Subcutaneous abdominal adipose tissue (tissue), 5 donors: ENCODE data around the gene CD69.
A peak's percentile ranks its signal among the peaks of the same experiment; 100 is the strongest.

Experiments used
- H3K27ac ChIP-seq: one replicate; pipeline ENCODE4 v1.7.0; 2013; ENCODE audit warnings: low read depth, mild to moderate bottlenecking, inconsistent platforms, low read length, moderate library complexity
- H3K27me3 ChIP-seq, 5 donors: one replicate each; pipeline ENCODE4 v1.7.0; 2013; ENCODE audit warnings: low read length in 5 of 5, inconsistent platforms in 1 of 5; ENCODE audit not compliant: control insufficient read depth in 5 of 5, insufficient read depth in 4 of 5
- H3K36me3 ChIP-seq, 5 donors: one replicate each; pipeline ENCODE4 v1.7.0; 2013; ENCODE audit warnings: low read length in 5 of 5; ENCODE audit not compliant: control insufficient read depth in 5 of 5, insufficient read depth in 5 of 5
- H3K4me1 ChIP-seq, 5 donors: one replicate each; pipeline ENCODE4 v1.7.0; 2013; ENCODE audit warnings: low read length in 5 of 5, mild to moderate bottlenecking in 3 of 5, moderate library complexity in 1 of 5; ENCODE audit not compliant: control insufficient read depth in 5 of 5, insufficient read depth in 5 of 5
- H3K4me3 ChIP-seq, 5 donors: one replicate each; pipeline ENCODE4 v1.7.0; 2013; ENCODE audit warnings: low read length in 5 of 5, low read depth in 1 of 5
- H3K9ac ChIP-seq, 5 donors: one replicate each; pipeline ENCODE4 v1.7.0; 2013; ENCODE audit warnings: low read length in 5 of 5, mild to moderate bottlenecking in 4 of 5, moderate library complexity in 3 of 5
- H3K9me3 ChIP-seq, 5 donors: one replicate each; pipeline ENCODE4 v1.7.0; 2013; ENCODE audit warnings: low read length in 5 of 5; ENCODE audit not compliant: control insufficient read depth in 5 of 5
- donor health status: healthy.
- donor health status: healthy.
- donor health status: healthy.
- donor health status: healthy.
- donor health status: healthy.

CD69 gene

DNA sequence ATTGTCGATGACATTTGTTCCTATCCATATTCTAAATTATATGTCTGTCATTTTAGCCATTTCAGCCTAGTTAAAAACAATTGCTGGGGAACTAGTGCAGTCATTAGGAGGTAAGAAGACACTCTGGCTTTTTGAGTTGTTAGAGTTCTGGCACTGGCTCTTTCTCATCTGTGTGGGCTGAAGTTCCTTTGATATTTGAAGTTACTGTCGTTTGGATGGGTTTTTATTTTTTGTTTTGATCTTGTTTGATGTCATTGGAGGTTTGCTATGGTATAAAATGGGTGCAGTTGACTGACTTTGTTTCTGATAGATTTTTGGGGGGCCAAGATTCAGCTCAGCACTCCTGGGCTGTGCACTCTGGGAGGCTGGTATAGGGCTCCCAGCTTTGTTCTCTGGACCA, 20.7 kb upstream of the CD69 start:
- H3K36me3 ChIP-seq: no peaks in the 10 kb centered on the region
- H3K4me1 ChIP-seq: no peaks in the 10 kb centered on the region
- H3K4me3 ChIP-seq: no peak overlapping the region
- H3K27ac ChIP-seq: no peak overlapping the region
- H3K9ac ChIP-seq: no peak overlapping the region
- H3K27me3 ChIP-seq: no peaks in the 10 kb centered on the region
- no peaks in the 10 kb centered on the region for H3K9me3 ChIP-seq

DNA sequence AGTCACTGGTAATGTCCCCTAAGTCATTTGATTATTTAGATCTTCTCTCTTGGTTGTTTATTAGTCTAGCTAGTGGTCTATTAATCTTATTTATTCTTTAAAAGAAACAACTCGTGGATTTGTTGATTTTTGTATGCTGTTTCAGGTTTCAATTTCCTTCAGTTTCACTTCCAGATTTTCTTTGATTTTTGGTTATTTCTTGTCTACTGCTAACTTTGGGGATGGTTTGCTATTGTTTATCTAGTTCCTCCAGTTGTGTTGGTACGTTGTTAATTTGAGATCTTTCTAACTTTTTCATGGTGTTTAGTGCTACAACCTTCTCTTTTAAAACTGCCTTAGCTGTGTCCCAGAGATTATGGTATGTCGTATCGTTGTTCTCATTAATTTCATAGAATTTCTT, 18.5 kb upstream of the CD69 start:
- H3K36me3 ChIP-seq: no peaks in the 10 kb centered on the region
- no peaks in the 10 kb centered on the region for H3K27me3 ChIP-seq
- no peaks in the 10 kb centered on the region for H3K4me1 ChIP-seq
- no peaks in the 10 kb centered on the region for H3K9me3 ChIP-seq
- H3K27ac ChIP-seq: no peak overlapping the region
- H3K9ac ChIP-seq: no peak overlapping the region
- no peak overlapping the region for H3K4me3 ChIP-seq

DNA sequence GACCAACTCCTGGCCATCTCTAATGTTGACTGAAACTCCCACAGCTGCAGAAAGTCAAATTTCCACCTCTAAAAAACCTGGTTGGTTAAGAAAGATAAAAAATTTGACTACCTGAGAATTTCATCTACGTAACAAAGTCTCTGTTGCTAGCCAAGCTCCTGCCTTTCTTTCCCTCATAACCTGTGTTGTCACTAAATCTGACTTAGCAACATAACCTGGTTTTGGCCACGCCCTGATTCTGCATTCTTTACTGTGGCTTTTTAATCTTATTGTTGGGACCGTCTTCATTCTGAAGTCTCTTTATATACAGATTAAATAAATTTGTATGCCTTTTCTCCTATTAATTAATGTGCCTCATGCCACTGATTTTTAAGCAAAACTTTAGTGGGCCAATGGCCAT, 16.1 kb upstream of the CD69 start:
- Histone ChIP-seq H3K4me1 (no peaks in the 10 kb centered on the region), H3K27ac (no peak overlapping the region), H3K27me3 (no peaks in the 10 kb centered on the region), H3K4me3 (no peak overlapping the region), H3K9me3 (no peaks in the 10 kb centered on the region), H3K9ac (no peak overlapping the region), H3K36me3 (no peaks in the 10 kb centered on the region)

DNA sequence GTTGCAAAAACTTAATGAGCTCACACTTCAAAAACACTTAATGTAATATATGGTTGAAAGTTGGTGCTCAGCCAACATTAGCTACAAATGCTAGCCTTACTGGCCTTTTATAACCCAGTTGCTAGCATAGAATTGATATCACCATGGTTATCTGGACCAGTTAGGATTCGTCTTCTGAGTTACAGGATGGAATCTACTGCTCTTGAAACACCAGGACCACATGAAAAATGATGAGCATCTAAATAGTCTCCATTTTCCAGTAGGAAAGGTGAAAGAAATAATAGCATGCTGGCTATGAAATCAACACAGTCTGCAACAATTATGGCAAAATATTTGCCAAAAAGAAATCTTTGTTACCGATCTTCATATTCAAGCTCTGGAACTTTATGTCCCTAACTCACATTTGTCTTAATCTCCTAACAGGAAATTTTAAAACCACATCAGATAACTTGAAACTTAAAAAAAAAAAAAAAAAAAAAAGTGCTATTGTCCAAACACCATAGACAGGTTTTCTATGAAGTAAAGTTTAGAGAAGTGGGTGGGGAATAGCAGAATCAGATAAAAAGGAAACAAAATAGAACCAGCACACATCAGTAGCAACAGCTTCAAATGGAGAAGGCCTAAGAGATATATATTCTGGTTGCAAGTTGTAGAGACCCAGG, 12.6 kb upstream of the CD69 start:
- H3K27ac ChIP-seq: no peak overlapping the region
- no peaks in the 10 kb centered on the region for H3K36me3 ChIP-seq
- H3K4me3 ChIP-seq: no peak overlapping the region
- H3K9me3 ChIP-seq: no peaks in the 10 kb centered on the region
- no peaks in the 10 kb centered on the region for H3K27me3 ChIP-seq
- H3K9ac ChIP-seq: no peak overlapping the region
- no peaks in the 10 kb centered on the region for H3K4me1 ChIP-seq

DNA sequence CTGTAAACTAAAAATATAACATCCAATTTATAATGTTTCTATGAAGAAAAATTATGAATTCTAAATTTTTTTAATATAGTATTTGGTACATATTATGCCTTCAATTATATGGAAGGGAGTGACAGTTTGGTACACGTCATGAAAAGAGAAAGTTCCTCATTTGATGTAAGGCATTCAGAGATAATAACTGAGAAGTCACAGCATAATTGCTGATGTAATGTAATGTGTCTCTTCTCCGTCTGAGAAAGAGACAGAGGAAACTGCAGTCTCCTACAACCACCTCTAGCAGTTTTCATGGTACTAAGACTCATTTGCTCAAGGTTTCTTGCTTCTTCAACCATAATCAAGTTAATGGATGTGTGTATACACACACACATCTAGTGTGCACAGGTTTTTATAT, 2.3 kb upstream of the CD69 start:
- no peak overlapping the region for H3K4me3 ChIP-seq
- no peaks in the 10 kb centered on the region for H3K9me3 ChIP-seq
- H3K27ac ChIP-seq: no peak overlapping the region
- no peak overlapping the region for H3K9ac ChIP-seq
- H3K4me1 ChIP-seq: no peaks in the 10 kb centered on the region
- no peaks in the 10 kb centered on the region for H3K27me3 ChIP-seq
- no peaks in the 10 kb centered on the region for H3K36me3 ChIP-seq

DNA sequence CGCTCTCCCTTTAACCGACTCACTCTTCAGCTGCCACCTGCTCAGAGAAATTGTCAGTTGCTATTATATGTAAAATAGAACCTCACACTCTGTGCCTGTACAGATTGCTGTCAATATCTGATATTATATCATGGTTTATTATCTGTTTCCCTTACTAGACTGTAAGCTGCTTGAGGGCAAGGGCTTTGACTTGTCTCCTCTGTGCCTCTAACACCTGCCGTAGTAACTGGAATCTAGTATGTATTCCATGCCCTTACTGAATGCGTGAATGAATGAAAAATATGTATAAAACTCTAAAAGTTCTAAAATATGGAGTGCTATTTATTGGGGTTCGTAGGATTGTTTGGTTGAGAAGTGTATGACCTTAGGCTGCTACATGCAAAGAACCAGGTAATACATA, 1.7 kb upstream of the CD69 start:
- H3K4me1 ChIP-seq: no peaks in the 10 kb centered on the region
- H3K27ac ChIP-seq: no peak overlapping the region
- no peaks in the 10 kb centered on the region for H3K36me3 ChIP-seq
- H3K9ac ChIP-seq: no peak overlapping the region
- H3K4me3 ChIP-seq: no peak overlapping the region
- H3K9me3 ChIP-seq: no peaks in the 10 kb centered on the region
- H3K27me3 ChIP-seq: no peaks in the 10 kb centered on the region

DNA sequence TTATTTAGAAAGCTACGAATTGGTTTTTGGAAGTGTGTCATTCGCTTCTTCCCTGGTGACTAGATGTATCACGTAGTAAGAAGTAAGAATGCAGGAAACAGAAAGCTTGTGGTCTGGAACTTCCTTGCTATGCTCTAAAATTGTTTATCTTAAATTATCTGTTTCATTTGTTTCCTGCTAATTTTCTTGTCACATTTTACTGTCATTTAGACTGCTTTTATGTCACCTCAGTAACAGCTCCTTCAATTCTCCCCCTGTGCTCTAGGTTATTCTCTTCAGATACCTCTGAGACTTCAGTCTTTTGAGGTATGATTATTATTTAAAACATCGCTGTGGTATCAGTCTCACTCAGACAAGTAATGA, 699 bp upstream of the CD69 start:
- Histone ChIP-seq H3K4me3 (no peak overlapping the region), H3K9ac (no peak overlapping the region)

DNA sequence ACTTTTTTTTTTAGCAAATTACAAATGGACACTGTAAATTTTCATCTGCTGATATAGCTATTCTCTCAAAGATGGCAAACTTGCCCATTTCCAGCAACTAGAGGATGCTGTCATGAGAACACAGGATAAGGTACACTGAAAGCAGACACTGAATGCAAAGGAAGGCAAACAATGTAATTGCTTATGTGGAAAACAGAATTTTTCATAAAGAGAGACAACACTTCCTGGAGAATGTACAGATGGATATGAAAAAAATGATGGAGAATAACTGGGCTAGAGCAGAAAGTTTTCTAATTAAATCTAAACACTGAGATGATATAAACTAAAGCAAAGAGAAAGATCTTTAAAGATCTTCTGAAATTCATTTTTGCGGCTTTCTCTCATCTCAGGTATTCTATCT, 581 bp downstream of the CD69 start:
- H3K4me1 ChIP-seq: no peaks in the 10 kb centered on the region

More for the DNA sequence above, 699 bp upstream of the CD69 start:
- H3K36me3 ChIP-seq: no peaks in the 10 kb centered on the region
- H3K4me1 ChIP-seq: no peaks in the 10 kb centered on the region
- H3K27me3 ChIP-seq: no peaks in the 10 kb centered on the region
- H3K9me3 ChIP-seq: no peaks in the 10 kb centered on the region
- H3K27ac ChIP-seq: no peak overlapping the region

DNA sequence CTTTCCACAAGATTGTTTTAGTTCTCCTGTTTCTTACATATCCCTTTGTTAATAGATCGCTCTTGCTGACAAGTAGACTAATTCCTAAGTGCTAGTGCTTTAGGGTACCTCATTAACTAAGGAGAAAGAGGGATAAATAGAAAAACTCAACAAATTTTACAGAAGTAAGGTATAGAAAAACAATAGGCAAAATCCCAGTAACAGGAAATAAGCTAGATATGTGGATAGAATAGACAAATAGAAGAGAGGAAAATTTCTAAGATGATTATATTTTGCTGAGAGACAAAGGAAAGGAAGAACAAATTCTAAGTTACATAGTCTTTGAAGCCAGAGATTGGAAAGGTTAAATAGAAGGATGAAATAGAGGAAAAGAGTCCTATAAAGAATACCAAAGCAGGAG, 1.0 kb downstream of the CD69 start:
- peak overlapping the region in 2 of 5 donors; percentile 2 to 31 for H3K4me3 ChIP-seq
- no peak overlapping the region for H3K27ac ChIP-seq
- H3K9ac ChIP-seq: no peak overlapping the region
- H3K9me3 ChIP-seq: no peaks in the 10 kb centered on the region
- H3K27me3 ChIP-seq: no peaks in the 10 kb centered on the region
- H3K4me1 ChIP-seq: no peaks in the 10 kb centered on the region
- H3K36me3 ChIP-seq: no peaks in the 10 kb centered on the region

More for the DNA sequence above, 581 bp downstream of the CD69 start:
- peak overlapping the region in 2 of 5 donors; percentile 2 to 31 for H3K4me3 ChIP-seq
- H3K27ac ChIP-seq: no peak overlapping the region
- no peaks in the 10 kb centered on the region for H3K27me3 ChIP-seq
- no peak overlapping the region for H3K9ac ChIP-seq
- H3K9me3 ChIP-seq: no peaks in the 10 kb centered on the region
- no peaks in the 10 kb centered on the region for H3K36me3 ChIP-seq

DNA sequence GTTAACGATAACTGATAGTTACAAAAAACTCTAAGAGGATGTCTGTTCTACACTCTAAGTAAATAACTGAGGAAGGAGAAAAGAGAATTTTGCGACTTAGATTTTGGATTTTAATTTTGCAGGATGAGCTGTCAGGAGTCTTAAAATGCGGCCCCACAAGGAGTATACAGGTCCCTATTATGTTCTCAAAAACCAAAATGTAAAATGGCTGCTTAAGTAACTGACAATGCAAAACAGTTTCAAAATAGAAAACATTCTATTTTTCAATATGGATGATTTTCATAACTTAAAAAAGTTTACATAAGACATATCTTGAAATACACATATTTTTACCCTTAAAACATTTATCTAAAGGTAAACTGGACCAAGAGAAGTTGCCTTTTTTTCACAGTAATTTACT, 2.6 kb downstream of the CD69 start:
- H3K4me3 ChIP-seq: peak overlapping the region in 4 of 5 donors; percentile 14 to 46 (median 23)
- H3K27ac ChIP-seq: no peak overlapping the region
- H3K27me3 ChIP-seq: no peaks in the 10 kb centered on the region
- no peaks in the 10 kb centered on the region for H3K4me1 ChIP-seq
- H3K36me3 ChIP-seq: no peaks in the 10 kb centered on the region
- no peak overlapping the region for H3K9ac ChIP-seq
- H3K9me3 ChIP-seq: no peaks in the 10 kb centered on the region
